Ovary (tissue), 9 donors: ENCODE results near the gene SUSD6. TPM values are rescaled to one million over a fixed set of nuclear protein-coding genes. Genes with fewer than 3 reads are reported as not detected.

ENCODE experiments used
- DNase-seq, 5 donors: peaks; one replicate each; pipeline ENCODE4 v3.0.0-alpha.2; 2019 to 2020
- H3K27ac ChIP-seq, 2 donors: fragments of 200-600 bp; one replicate each; pipeline versions ENCODE4 v1.5.1 to v1.8.0; 2019 to 2022
- H3K27me3 ChIP-seq: fragments of 200-600 bp; one replicate; pipeline ENCODE4 v1.8.0; 2022
- H3K36me3 ChIP-seq: fragments of 200-600 bp; sonication (generic); one replicate; pipeline ENCODE4 v1.5.1; 2019
- H3K4me1 ChIP-seq: one replicate; pipeline ENCODE4 v1.8.1; 2013; ENCODE audit warnings: mild to moderate bottlenecking, moderate library complexity; ENCODE audit not compliant: insufficient read depth
- H3K4me3 ChIP-seq: fragments of 200-600 bp; sonication (generic); one replicate; pipeline ENCODE4 v1.5.1; 2017
- H3K9me3 ChIP-seq, 2 donors: fragments of 200-600 bp in 1 of 2; sonication (generic) in 1 of 2; one replicate each; pipeline versions ENCODE4 v1.5.1 to v1.8.1; 2013 to 2019; ENCODE audit warnings: mild to moderate bottlenecking in 1 of 2, moderate library complexity in 1 of 2
- CTCF ChIP-seq, 3 donors: fragments of 450-650 bp in 2 of 3; fragments of 200-600 bp in 1 of 3; IDR thresholded peaks; one replicate each; pipeline versions ENCODE4 v1.5.1 to v1.8.0; 2016 to 2022; ENCODE audit warnings: antibody characterized with exemption in 3 of 3, mild to moderate bottlenecking in 1 of 3
- EP300 ChIP-seq: sonication (generic); formaldehyde crosslinking; IDR thresholded peaks from one replicate; pipeline ENCODE4 v1.6.1; 2017; ENCODE audit warnings: antibody characterized with exemption
- POLR2A ChIP-seq: fragments of 450-650 bp; IDR thresholded peaks from one replicate; pipeline ENCODE4 v1.6.1; 2017; ENCODE audit warnings: antibody characterized with exemption, mild to moderate bottlenecking, moderate library complexity
- WGBS, 3 donors: extraction: QIAGEN DNeasy Blood & Tissue Kit in 1 of 3; methylation state at CpG; one replicate each; pipeline versions ENCODE4 v1.1.5 to v1.1.7; 2013 to 2017; 5-methylcytosine and 5-hydroxymethylcytosine counted together
- intact Hi-C, 4 donors: fragments of 100-400 bp; cut with DNase I; formaldehyde crosslinking; loops; one replicate each; pipeline versions ENCODE4 v1.11.0 to v1.15.1; 2022 to 2023
- polyA plus RNA-seq, 2 donors: library from polyadenylated mRNA; stranded (reverse); fragments of 200-250 nt in 1 of 2; fragments of 350-450 nt in 1 of 2; fragmentation: Illumina TruSeq in 1 of 2; extraction: RNeasy Lipid Tissue Mini Kit (QIAGEN cat#74804) in 1 of 2; gene quantifications; one replicate each; pipeline ENCODE4 v1.2.3, GENCODE V29; 2013 to 2014
- total RNA-seq, 7 donors: library from RNA; depleted of rRNA in 2 of 7; stranded (reverse); fragments of >200 nt in 2 of 7; fragmentation: NEBNext Ultra II Directional in 3 of 7; extraction: Animal tissue kit (Norgen Biotek cat#: 25700) in 3 of 7; gene quantifications; one replicate each; pipeline versions ENCODE4 v1.1.0 to v1.2.4, GENCODE V29; 2016 to 2023
- donor health status: DM: no; HTN: no; CAD: no; lungs with moderate emphysema.
- donor health status: DM: no; HTN: no; CAD: no.
- donor health status: Bipolar disorder and iron deficiency.
- donor health status: DM: yes; HTN: yes; CAD: no.
- donor health status: DM: no; HTN: no; CAD: no.
- donor health status: DM: yes; HTN: yes; CAD: no.

The SUSD6 gene
- total and polyA plus RNA-seq, 9 donors, result 12.6 to 35.3 (median 27.7) TPM

GRCh38 chr14:69763761-69764510, 152.5 kb downstream of the SUSD6 start:
- H3K4me3 ChIP-seq, result no peak overlapping the region

More at GRCh38 chr14:69763761-69764510, 152.5 kb downstream of the SUSD6 start:
- Histone ChIP-seq H3K27me3 (no peaks in the 10 kb centered on the region), H3K36me3 (no peaks in the 10 kb centered on the region), H3K9me3 (no peaks in the 10 kb centered on the region), H3K4me1 (peaks cover 7% of the 10 kb centered on the region), H3K27ac (no peak overlapping the region)
- DNase-seq, result no peak
- TF ChIP-seq POLR2A, result no peak
- no peak for TF ChIP-seq CTCF (IDR thresholded peaks at IDR 0.05)
- no peak for TF ChIP-seq EP300
- intact Hi-C loops, result no loop called here
- WGBS, 3 donors, result 81 to 87% (median 81%) methylated on average over 6 of the region's 6 CpGs

Other genes starting within 250 kb of the SUSD6 start
- 100 to 1,000 TPM in 5 of 7 donors, 10 to 100 TPM in 2; 64.3 to 206 (median 158) TPM for gene ERH, start 213.3 kb upstream of the SUSD6 start, total RNA-seq
- 100 to 1,000 TPM; 140 to 173 TPM for gene ERH, start 213.3 kb upstream of the SUSD6 start, polyA plus RNA-seq
- 10 to 100 TPM; 35.3 to 54.5 (median 40.4) TPM for gene SLC39A9, start 212.9 kb upstream of the SUSD6 start, total RNA-seq
- 10 to 100 TPM; 15.9 to 49.2 TPM for gene SLC39A9, start 212.9 kb upstream of the SUSD6 start, polyA plus RNA-seq
- gene PLEKHD1, start 126.9 kb upstream of the SUSD6 start, total RNA-seq, result under 1 TPM in 5 of 7 donors, not detected in 2; under 0.01 to 0.15 (median 0.08) TPM
- gene PLEKHD1, start 126.9 kb upstream of the SUSD6 start, polyA plus RNA-seq, result under 1 TPM in 1 of 2 donors, not detected in 1; 0.05 TPM
- not detected for gene CCDC177, start 36.7 kb upstream of the SUSD6 start, total RNA-seq
- gene CCDC177, start 36.7 kb upstream of the SUSD6 start, polyA plus RNA-seq, result under 1 TPM in 1 of 2 donors, not detected in 1; 0.04 TPM
- 100 to 1,000 TPM; 273 to 446 (median 322) TPM for gene SRSF5, start 155.5 kb downstream of the SUSD6 start, total RNA-seq
- gene SRSF5, start 155.5 kb downstream of the SUSD6 start, polyA plus RNA-seq, result 100 to 1,000 TPM; 384 to 419 TPM
- gene SLC10A1, start 185.6 kb downstream of the SUSD6 start, total RNA-seq, result not detected
- gene SLC10A1, start 185.6 kb downstream of the SUSD6 start, polyA plus RNA-seq, result not detected